Left colon (tissue), 2 donors: ENCODE data around the gene FOXP1. TPM values are rescaled to one million over a fixed set of nuclear protein-coding genes. Genes with fewer than 3 reads are reported as not detected.

Source experiments
- ATAC-seq: fragments of 200-7000 bp; cut with Tn5 transposase; one replicate; pipeline ENCODE4 v1.9.1; 2020; ENCODE audit warnings: mild to moderate bottlenecking, moderate library complexity
- DNase-seq, 2 donors: peaks; one replicate each; pipeline ENCODE4 v3.0.0-alpha.2; 2020
- intact Hi-C, 2 donors: fragments of 100-400 bp; cut with DNase I in 1 of 2; cut with micrococcal nuclease in 1 of 2; formaldehyde crosslinking; loops; one replicate each; pipeline versions ENCODE4 v1.11.2 to v1.14.0; 2022; cut with DNase I, micrococcal nuclease
- total RNA-seq, 2 donors: library from RNA; stranded (reverse); fragmentation: NEBNext Ultra II Directional; extraction: Animal tissue kit (Norgen Biotek cat#: 25700); gene quantifications; one replicate each; pipeline ENCODE4 v1.2.1, GENCODE V29; 2021
- donor health status: DM: no; HTN: no; CAD: no.
- donor health status: DM: yes; HTN: yes; CAD: no.

The FOXP1 gene
- total RNA-seq, 2 donors from 2014 or later, result 131 to 135 TPM

- peak; percentile 84 for ATAC-seq
- intact Hi-C loops, result no loop called here
- DNase-seq, result no peak
These were observed 329.1 kb downstream of the FOXP1 start for GRCh38 chr3:71254281-71255057.

GRCh38 chr3:71253169-71253568 is 330.4 kb downstream of the FOXP1 start:
- ATAC-seq (no peak), DNase-seq (no peak)
- intact Hi-C loops, result no loop called here

GRCh38 chr3:71252466-71252865 is 331.1 kb downstream of the FOXP1 start:
- DNase-seq (no peak), ATAC-seq (no peak)
- intact Hi-C loops, result no loop called here

GRCh38 chr3:71251156-71251775 is 332.3 kb downstream of the FOXP1 start:
- DNase-seq (no peak), ATAC-seq (no peak)
- intact Hi-C loops, result no loop called here

- DNase-seq (no peak), ATAC-seq (no peak)
- intact Hi-C loops, result no loop called here
These were observed 333.5 kb downstream of the FOXP1 start for GRCh38 chr3:71250026-71250425.

- ATAC-seq (no peak), DNase-seq (no peak)
- intact Hi-C loops, result loop anchor here in 1 of 2 donors (10.0 kb wide), 1 partner anchor 113 kb away; no protein-coding TSS in a partner anchor
These were observed 335.6 kb downstream of the FOXP1 start for GRCh38 chr3:71247958-71248335.

- ATAC-seq (peak; percentile 42), DNase-seq (no peak)
- intact Hi-C loops, result loop anchor here in 1 of 2 donors (10.0 kb wide), 1 partner anchor 113 kb away; no protein-coding TSS in a partner anchor
These were observed 336.1 kb downstream of the FOXP1 start for GRCh38 chr3:71247221-71247957.

- ATAC-seq (no peak), DNase-seq (no peak)
- intact Hi-C loops, result loop anchor here in 1 of 2 donors (10.0 kb wide), 1 partner anchor 111 kb away; no protein-coding TSS in a partner anchor
These were observed 337.3 kb downstream of the FOXP1 start for GRCh38 chr3:71245971-71246880.

GRCh38 chr3:71244826-71245488 is 338.6 kb downstream of the FOXP1 start:
- ATAC-seq, result peak; percentile 55
- DNase-seq, result peak in 1 of 2 donors; percentile 63
- intact Hi-C loops, result loop anchor here in 1 of 2 donors (10.0 kb wide), 1 partner anchor 110 kb away; no protein-coding TSS in a partner anchor

- DNase-seq (peak in 1 of 2 donors; percentile 57), ATAC-seq (peak; percentile 23)
- intact Hi-C loops, result loop anchor here in 1 of 2 donors (10.0 kb wide), 1 partner anchor 109 kb away; no protein-coding TSS in a partner anchor
These were observed 339.2 kb downstream of the FOXP1 start for GRCh38 chr3:71244153-71244825.

- intact Hi-C loops, result loop anchor here in 1 of 2 donors (10.0 kb wide), 1 partner anchor 108 kb away; no protein-coding TSS in a partner anchor
- ATAC-seq (no peak), DNase-seq (no peak)
These were observed 340.3 kb downstream of the FOXP1 start for GRCh38 chr3:71243229-71243628.

- intact Hi-C loops, result loop anchor here in 1 of 2 donors (10.0 kb wide), 1 partner anchor 107 kb away; no protein-coding TSS in a partner anchor
- ATAC-seq, result no peak
- DNase-seq, result no peak
These were observed 341.5 kb downstream of the FOXP1 start for GRCh38 chr3:71241981-71242560.

- ATAC-seq (no peak), DNase-seq (no peak)
- intact Hi-C loops, result loop anchor here in 1 of 2 donors (10.0 kb wide), 1 partner anchor 107 kb away; no protein-coding TSS in a partner anchor
These were observed 342.2 kb downstream of the FOXP1 start for GRCh38 chr3:71241246-71241901.

- intact Hi-C loops, result loop anchor here in 1 of 2 donors (10.0 kb wide), 1 partner anchor 105 kb away; no protein-coding TSS in a partner anchor
- no peak for DNase-seq
- no peak for ATAC-seq
These were observed 343.5 kb downstream of the FOXP1 start for GRCh38 chr3:71240034-71240433.

- ATAC-seq (peak; percentile 88), DNase-seq (peak in 1 of 2 donors; percentile 53)
- intact Hi-C loops, result no loop called here
These were observed 345.2 kb downstream of the FOXP1 start for GRCh38 chr3:71238355-71238757.

GRCh38 chr3:71237672-71238071 is 345.9 kb downstream of the FOXP1 start:
- ATAC-seq, result peak; percentile 18

More at GRCh38 chr3:71237672-71238071, 345.9 kb downstream of the FOXP1 start:
- intact Hi-C loops, result no loop called here
- DNase-seq, result no peak
